SK-N-SH (cell line): ENCODE data around the gene PRKCD. TPM values are rescaled to one million over a fixed set of nuclear protein-coding genes. Genes with fewer than 3 reads are reported as not detected.

Experiments
- CTCF ChIA-PET: fragments of 300-600, 350-600 bp; formaldehyde crosslinking; extraction: SDS; loops from one replicate; lab custom pipeline; 2021; lab: Yijun Ruan, JAX
- POLR2A ChIA-PET: fragments of 350-600 bp; sonication (Branson Sonifier 250); formaldehyde crosslinking; extraction: SDS; loops from one replicate; lab custom pipeline; 2020; ENCODE audit warnings: antibody characterized with exemption, inconsistent platforms; lab: Yijun Ruan, JAX
- DNase-seq: peaks from one replicate; pipeline ENCODE4 v3.0.0; 2012
- H2AFZ ChIP-seq: fragments of 200-600 bp; sonication (generic); 2 replicates; pipeline ENCODE4 v1.8.1; 2016; ENCODE audit warnings: antibody characterized with exemption, mild to moderate bottlenecking, low read depth
- H3F3A ChIP-seq: fragments of 200-600 bp; sonication (generic); replicated peaks from 2 replicates; pipeline ENCODE3; 2016; ENCODE audit warnings: antibody characterized with exemption, mild to moderate bottlenecking; ENCODE audit not compliant: insufficient read depth
- H3K27ac ChIP-seq, 2 experiments: fragments of 200-500 bp in 1 of 2; fragments of 200-600 bp in 1 of 2; sonication (Bioruptor generic) in 1 of 2; sonication (generic), shearing (Covaris generic) in 1 of 2; 2 replicates each; pipeline versions ENCODE4 v1.5.1 to v1.6.1; 2014 to 2016; ENCODE audit warnings: low read depth in 2 of 2, inconsistent platforms in 1 of 2, low read length in 1 of 2, mild to moderate bottlenecking in 1 of 2, mixed read lengths in 1 of 2
- H3K27me3 ChIP-seq: fragments of 200-600 bp; sonication (generic), shearing (Covaris generic); 2 replicates; pipeline ENCODE4 v1.6.1; 2016; ENCODE audit warnings: mixed run types; ENCODE audit not compliant: insufficient read depth
- H3K36me3 ChIP-seq, 2 experiments: fragments of 200-500 bp in 1 of 2; fragments of 200-600 bp in 1 of 2; sonication (Bioruptor generic) in 1 of 2; sonication (generic) in 1 of 2; replicated peaks in 1 of 2; 2 replicates each; pipeline versions ENCODE3 to v1.5.1; 2014 to 2016; ENCODE audit warnings: low read length in 1 of 2, mild to moderate bottlenecking in 1 of 2; ENCODE audit not compliant: insufficient read depth in 2 of 2, control insufficient read depth in 1 of 2
- H3K4me1 ChIP-seq, 2 experiments: fragments of 200-500 bp in 1 of 2; fragments of 200-600 bp in 1 of 2; sonication (Bioruptor generic) in 1 of 2; sonication (generic), shearing (Covaris generic) in 1 of 2; 2 replicates each; pipeline versions ENCODE4 v1.5.1 to v1.6.1; 2014 to 2016; ENCODE audit warnings: low read depth in 1 of 2, low read length in 1 of 2, mixed run types in 1 of 2; ENCODE audit not compliant: insufficient read depth in 2 of 2, control insufficient read depth in 1 of 2
- H3K4me2 ChIP-seq: fragments of 200-600 bp; sonication (generic), shearing (Covaris generic); 2 replicates; pipeline ENCODE4 v1.6.1; 2017; ENCODE audit warnings: mixed run types
- H3K4me3 ChIP-seq, 2 experiments: fragments of 200-500 bp in 1 of 2; fragments of 200-600 bp in 1 of 2; sonication (Bioruptor generic) in 1 of 2; sonication (generic), shearing (Covaris generic) in 1 of 2; 2 replicates each; pipeline versions ENCODE4 v1.5.1 to v1.8.1; 2014 to 2016; ENCODE audit warnings: low read depth in 2 of 2, inconsistent platforms in 1 of 2, low read length in 1 of 2, mild to moderate bottlenecking in 1 of 2, mixed read lengths in 1 of 2, moderate library complexity in 1 of 2
- H3K79me2 ChIP-seq: fragments of 200-600 bp; sonication (generic); 2 replicates; pipeline ENCODE4 v1.8.1; 2017; ENCODE audit warnings: mild to moderate bottlenecking; ENCODE audit not compliant: insufficient read depth
- H3K9ac ChIP-seq: fragments of 200-600 bp; sonication (generic); 2 replicates; pipeline ENCODE4 v1.6.1; 2017; ENCODE audit warnings: mixed run types
- H3K9me2 ChIP-seq: fragments of 200-600 bp; sonication (generic); 2 replicates; pipeline ENCODE4 v1.6.1; 2017; ENCODE audit warnings: mixed run types
- H3K9me3 ChIP-seq: fragments of 200-600 bp; sonication (generic); 2 replicates; pipeline ENCODE4 v1.6.1; 2017; ENCODE audit warnings: mixed run types, mild to moderate bottlenecking, moderate library complexity
- H4K20me1 ChIP-seq: fragments of 200-600 bp; sonication (generic); 2 replicates; pipeline ENCODE4 v1.6.1; 2017; ENCODE audit warnings: mild to moderate bottlenecking, mixed run types; ENCODE audit not compliant: insufficient read depth
- EP300 ChIP-seq, 2 experiments: IDR thresholded peaks; 2 replicates each; pipeline versions ENCODE4 v1.4.0 to v1.6.1; 2012; ENCODE audit warnings: borderline replicate concordance in 1 of 2, low read depth in 1 of 2, low read length in 1 of 2
- IRF3 ChIP-seq: fragments of 150-350 bp; IDR thresholded peaks from 2 replicates; pipeline ENCODE4 v1.6.1; 2016; ENCODE audit warnings: mild to moderate bottlenecking, low read depth, low read length
- MEF2A ChIP-seq: IDR thresholded peaks from 2 replicates; pipeline ENCODE4 v1.4.0; 2012; ENCODE audit warnings: low read depth, borderline replicate concordance
- MXI1 ChIP-seq: IDR thresholded peaks from 2 replicates; pipeline ENCODE4 v1.6.1; 2012; ENCODE audit warnings: mild to moderate bottlenecking, low read depth, low read length, improper control_type of control experiment
- RAD21 ChIP-seq: IDR thresholded peaks from 2 replicates; pipeline ENCODE4 v1.6.1; 2012; ENCODE audit warnings: mild to moderate bottlenecking, low read length
- REST ChIP-seq: IDR thresholded peaks from 2 replicates; pipeline ENCODE4 v1.6.1; 2012; ENCODE audit warnings: mild to moderate bottlenecking, low read depth, low read length, moderate library complexity
- RXRA ChIP-seq: IDR thresholded peaks from 2 replicates; pipeline ENCODE4 v1.4.0; 2012; ENCODE audit warnings: low read depth, mild to moderate bottlenecking, borderline replicate concordance
- SIN3A ChIP-seq: IDR thresholded peaks from 2 replicates; pipeline ENCODE4 v1.6.1; 2012; ENCODE audit warnings: low read depth, mild to moderate bottlenecking, low read length, moderate library complexity, borderline replicate concordance
- SMC3 ChIP-seq: IDR thresholded peaks from 2 replicates; pipeline ENCODE4 v1.6.1; 2012; ENCODE audit warnings: low read depth, low read length, improper control_type of control experiment
- TCF12 ChIP-seq: IDR thresholded peaks from 2 replicates; pipeline ENCODE4 v1.4.0; 2012
- YY1 ChIP-seq: IDR thresholded peaks from 2 replicates; pipeline ENCODE4 v1.4.0; 2012; ENCODE audit warnings: low read depth, mild to moderate bottlenecking
- WGBS: methylation state at CpG from one replicate; pipeline ENCODE4 v1.1.6; 2017; ENCODE audit warnings: low lambda C conversion rate; 5-methylcytosine and 5-hydroxymethylcytosine counted together
- polyA plus RNA-seq, 3 experiments: library from polyadenylated mRNA; depleted of rRNA; stranded (reverse); fragments of >200 nt; gene quantifications; 2 replicates each; pipeline ENCODE4 v1.2.3, GENCODE V29; 2012
- TF ChIP-seq, protein P1 (sequence below): IDR thresholded peaks from 2 replicates; pipeline ENCODE4 v1.4.0; 2012; ENCODE audit warnings: low read depth, borderline replicate concordance

Gene PRKCD
- polyA plus RNA-seq, 1 of the 3 experiments (the other 2 are of a cell fraction) = 29.0 TPM

DNA sequence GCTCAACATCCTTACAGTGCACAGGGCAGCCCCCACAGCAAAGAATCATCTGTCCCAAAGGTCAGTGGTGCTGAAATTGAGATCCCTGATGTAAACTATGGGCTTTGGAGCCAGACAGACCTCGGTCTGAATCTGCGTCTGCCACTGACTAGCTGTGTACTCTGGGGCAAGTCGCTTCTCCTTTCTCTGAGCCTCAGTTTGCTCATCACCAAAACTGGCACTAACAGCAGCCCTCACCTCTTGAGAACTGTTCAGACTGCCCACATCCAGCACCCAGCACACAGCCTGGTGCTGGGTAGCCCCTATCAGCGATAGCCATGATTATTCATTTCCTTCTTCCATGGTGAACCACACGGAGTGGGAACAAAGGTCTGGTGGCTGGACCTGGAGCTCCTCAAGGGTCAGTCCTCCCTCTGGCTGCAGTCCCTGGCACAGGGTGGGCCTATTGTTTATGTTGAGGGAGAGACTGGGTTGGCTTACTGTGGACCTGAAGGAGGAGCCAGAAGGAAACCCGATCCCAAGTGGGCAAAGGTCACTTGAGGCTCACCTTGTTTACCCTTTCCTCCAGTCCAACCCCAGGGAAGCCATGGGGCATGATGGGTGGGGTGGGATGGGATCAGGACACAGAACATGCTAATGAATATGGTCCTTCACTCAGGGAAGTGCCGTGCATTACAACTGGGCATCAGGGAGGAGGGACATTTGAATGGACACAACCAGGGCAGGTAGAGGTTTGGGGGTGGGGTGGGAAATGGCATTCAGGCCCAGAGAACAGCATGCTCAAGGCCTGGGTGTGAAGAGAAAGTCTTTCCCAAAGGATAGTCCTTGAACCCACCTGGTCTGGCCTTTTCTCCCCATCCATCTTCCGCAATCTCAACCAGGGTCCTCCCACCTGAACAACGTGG, 1.6 kb upstream of the PRKCD start:
- 92% methylated on average over 9 of the region's 9 CpGs for WGBS
- H3K79me2 ChIP-seq = peaks cover 8% of the 10 kb centered on the region; the same call in 1 of the 2 replicates
- TF ChIP-seq REST = peak; percentile 66
- TF ChIP-seq TCF12 = no peak
- TF ChIP-seq MEF2A = no peak
- TF ChIP-seq RXRA = no peak
- TF ChIP-seq EP300 (IDR thresholded peaks at IDR 0.05; ENCODE audit: borderline replicate concordance in 1 of 2, low read depth in 1 of 2, low read length in 1 of 2) = no peak
- no peak overlapping the region for H3K9ac ChIP-seq
- POLR2A ChIA-PET = no interaction called here
- H3K27me3 ChIP-seq = no peaks in the 10 kb centered on the region
- CTCF ChIA-PET = interaction anchor here (0.6 to 1.4 kb wide), 10 partner anchors 10 to 623 kb away, joined by 3 to 8 read pairs (median 4); no protein-coding TSS in a partner anchor
- H3K27ac ChIP-seq = no peak overlapping the region
- peaks cover 6 to 7% of the 10 kb centered on the region in 2 experiments; a peak in 2 of 4 replicates for H3K4me1 ChIP-seq
- no peaks in the 10 kb centered on the region for H4K20me1 ChIP-seq
- H2AFZ ChIP-seq = no peak overlapping the region
- peaks cover 4% of the 10 kb centered on the region for H3F3A ChIP-seq
- no peaks in the 10 kb centered on the region for H3K9me2 ChIP-seq
- H3K4me2 ChIP-seq = peak overlapping the region; percentile 90
- no peaks in the 10 kb centered on the region for H3K9me3 ChIP-seq
- no peak overlapping the region for H3K4me3 ChIP-seq
- no peak for DNase-seq
- H3K36me3 ChIP-seq = no peaks in the 10 kb centered on the region

DNA sequence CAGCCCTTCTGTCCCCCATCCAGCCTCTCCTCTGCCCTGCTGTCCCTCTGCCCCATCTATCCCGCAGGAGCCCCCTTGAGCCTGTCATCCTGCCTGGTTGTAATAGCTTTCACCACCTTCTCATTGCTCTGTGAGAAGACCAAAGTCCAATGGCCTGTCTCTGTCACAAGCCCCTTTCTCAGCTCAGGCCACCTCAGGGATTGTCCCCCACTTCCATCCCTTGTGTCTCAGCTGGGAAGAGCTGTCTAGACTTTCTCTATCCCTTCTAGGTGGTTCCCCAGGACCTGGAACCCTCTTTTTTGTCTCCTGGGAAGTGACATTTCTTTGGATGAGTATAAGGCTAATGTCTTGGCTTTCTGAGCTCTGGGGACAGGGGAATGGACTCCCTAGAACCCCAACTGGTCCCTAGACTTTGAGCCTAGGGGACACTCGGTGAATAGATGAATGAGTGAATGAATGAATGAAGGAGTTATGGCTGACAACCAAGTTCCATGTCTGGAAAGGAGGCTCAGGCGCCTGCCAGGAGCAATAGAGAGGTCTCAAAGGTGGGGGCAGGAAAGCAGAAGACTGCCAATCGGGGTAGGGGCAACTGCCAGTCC, 849 bp upstream of the PRKCD start:
- H3K9me3 ChIP-seq = no peaks in the 10 kb centered on the region
- DNase-seq = no peak
- peaks cover 8% of the 10 kb centered on the region; the same call in 1 of the 2 replicates for H3K79me2 ChIP-seq
- no peak overlapping the region; a peak in 1 of 4 replicates for H3K27ac ChIP-seq
- peaks cover 4% of the 10 kb centered on the region for H3F3A ChIP-seq
- peak overlapping the region; percentile 90 for H2AFZ ChIP-seq
- TF ChIP-seq SMC3 (no peak), MXI1 (no peak), RAD21 (no peak), SIN3A (no peak), RXRA (no peak), IRF3 (no peak), YY1 (no peak)
- TF ChIP-seq, protein P1, sequence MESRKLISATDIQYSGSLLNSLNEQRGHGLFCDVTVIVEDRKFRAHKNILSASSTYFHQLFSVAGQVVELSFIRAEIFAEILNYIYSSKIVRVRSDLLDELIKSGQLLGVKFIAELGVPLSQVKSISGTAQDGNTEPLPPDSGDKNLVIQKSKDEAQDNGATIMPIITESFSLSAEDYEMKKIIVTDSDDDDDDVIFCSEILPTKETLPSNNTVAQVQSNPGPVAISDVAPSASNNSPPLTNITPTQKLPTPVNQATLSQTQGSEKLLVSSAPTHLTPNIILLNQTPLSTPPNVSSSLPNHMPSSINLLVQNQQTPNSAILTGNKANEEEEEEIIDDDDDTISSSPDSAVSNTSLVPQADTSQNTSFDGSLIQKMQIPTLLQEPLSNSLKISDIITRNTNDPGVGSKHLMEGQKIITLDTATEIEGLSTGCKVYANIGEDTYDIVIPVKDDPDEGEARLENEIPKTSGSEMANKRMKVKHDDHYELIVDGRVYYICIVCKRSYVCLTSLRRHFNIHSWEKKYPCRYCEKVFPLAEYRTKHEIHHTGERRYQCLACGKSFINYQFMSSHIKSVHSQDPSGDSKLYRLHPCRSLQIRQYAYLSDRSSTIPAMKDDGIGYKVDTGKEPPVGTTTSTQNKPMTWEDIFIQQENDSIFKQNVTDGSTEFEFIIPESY = no peak
- TF ChIP-seq, all 33 proteins: peak for 0
- Histone ChIP-seq H3K4me2 (peak overlapping the region; percentile 90), H3K27me3 (no peaks in the 10 kb centered on the region), H3K4me1 (peaks cover 6 to 7% of the 10 kb centered on the region in 2 experiments; a peak in 2 of 4 replicates), H3K36me3 (no peaks in the 10 kb centered on the region), H4K20me1 (no peaks in the 10 kb centered on the region), H3K9ac (peak overlapping the region; percentile 71), H3K9me2 (no peaks in the 10 kb centered on the region), H3K4me3 (peak overlapping the region; percentile 77 to 79)
- ChIA-PET POLR2A (interaction anchor here (0.7 to 0.8 kb wide), 2 partner anchors 9 to 23 kb away, joined by 3 read pairs; no protein-coding TSS in a partner anchor), CTCF (interaction anchor here (0.6 to 1.4 kb wide), 6 partner anchors 9 to 45 kb away, joined by 3 to 8 read pairs (median 3); no protein-coding TSS in a partner anchor)
- 30% methylated on average over 4 of the region's 4 CpGs for WGBS
